HEK293 (cell line): ENCODE results near the gene PAX2.

ENCODE experiments used
- KLF16 ChIP-seq: fragments of 450-650 bp; formaldehyde crosslinking; IDR thresholded peaks from 2 replicates; pipeline ENCODE4 v1.5.1; 2017; ENCODE audit warnings: missing biosample characterization, missing genetic modification characterization
- KLF17 ChIP-seq: fragments of 450-650 bp; formaldehyde crosslinking; IDR thresholded peaks from 2 replicates; pipeline ENCODE4 v1.5.1; 2016; ENCODE audit warnings: missing biosample characterization, missing genetic modification characterization
- PATZ1 ChIP-seq: fragments of 450-650 bp; formaldehyde crosslinking; IDR thresholded peaks from 2 replicates; pipeline ENCODE4 v1.5.1; 2016; ENCODE audit warnings: missing biosample characterization, missing genetic modification characterization
- SALL2 ChIP-seq: fragments of 450-650 bp; formaldehyde crosslinking; IDR thresholded peaks from 2 replicates; pipeline ENCODE4 v1.5.0; 2017; ENCODE audit warnings: missing biosample characterization, mild to moderate bottlenecking, missing genetic modification characterization, borderline replicate concordance
- SCRT2 ChIP-seq: fragments of 450-650 bp; formaldehyde crosslinking; IDR thresholded peaks from 2 replicates; pipeline ENCODE4 v1.5.1; 2016; ENCODE audit warnings: missing biosample characterization, missing genetic modification characterization
- SP3 ChIP-seq: fragments of 450-650 bp; formaldehyde crosslinking; IDR thresholded peaks from 2 replicates; pipeline ENCODE4 v1.5.1; 2016; ENCODE audit warnings: missing biosample characterization, missing genetic modification characterization
- SP7 ChIP-seq: fragments of 450-650 bp; formaldehyde crosslinking; IDR thresholded peaks from 2 replicates; pipeline ENCODE4 v1.5.1; 2016; ENCODE audit warnings: missing biosample characterization, missing genetic modification characterization
- WT1 ChIP-seq: fragments of 450-650 bp; formaldehyde crosslinking; IDR thresholded peaks from 2 replicates; pipeline ENCODE4 v1.5.1; 2016; ENCODE audit warnings: missing biosample characterization, missing genetic modification characterization
- ZBTB44 ChIP-seq: fragments of 450-650 bp; IDR thresholded peaks from 2 replicates; pipeline ENCODE4 v1.5.1; 2018; ENCODE audit warnings: missing biosample characterization, mild to moderate bottlenecking, missing genetic modification characterization
- ZEB2 ChIP-seq: fragments of 450-650 bp; formaldehyde crosslinking; IDR thresholded peaks from 2 replicates; pipeline ENCODE4 v1.5.1; 2016; ENCODE audit warnings: missing biosample characterization, missing genetic modification characterization
- ZFP69B ChIP-seq: fragments of 450-650 bp; formaldehyde crosslinking; IDR thresholded peaks from 2 replicates; pipeline ENCODE4 v1.5.1; 2016; ENCODE audit warnings: missing biosample characterization, missing genetic modification characterization
- ZIC2 ChIP-seq: fragments of 450-650 bp; formaldehyde crosslinking; IDR thresholded peaks from 2 replicates; pipeline ENCODE4 v1.5.1; 2016; ENCODE audit warnings: missing biosample characterization, missing genetic modification characterization
- ZNF121 ChIP-seq: fragments of 450-650 bp; formaldehyde crosslinking; IDR thresholded peaks from 2 replicates; pipeline ENCODE4 v1.5.1; 2016; ENCODE audit warnings: missing biosample characterization, missing genetic modification characterization
- ZNF132 ChIP-seq: fragments of 450-650 bp; formaldehyde crosslinking; IDR thresholded peaks from 2 replicates; pipeline ENCODE4 v1.5.1; 2017; ENCODE audit warnings: missing biosample characterization, missing genetic modification characterization, borderline replicate concordance
- ZNF24 ChIP-seq: fragments of 450-650 bp; formaldehyde crosslinking; IDR thresholded peaks from 2 replicates; pipeline ENCODE4 v1.5.1; 2016; ENCODE audit warnings: missing biosample characterization, missing genetic modification characterization
- ZNF416 ChIP-seq: fragments of 450-650 bp; formaldehyde crosslinking; IDR thresholded peaks from 2 replicates; pipeline ENCODE4 v1.5.1; 2016; ENCODE audit warnings: missing biosample characterization, missing genetic modification characterization
- ZNF473 ChIP-seq: fragments of 450-650 bp; formaldehyde crosslinking; IDR thresholded peaks from 2 replicates; pipeline ENCODE4 v1.5.1; 2017; ENCODE audit warnings: missing biosample characterization, missing genetic modification characterization
- ZNF510 ChIP-seq: fragments of 450-650 bp; formaldehyde crosslinking; IDR thresholded peaks from 2 replicates; pipeline ENCODE4 v1.5.1; 2018; ENCODE audit warnings: mild to moderate bottlenecking, missing genetic modification characterization, missing biosample characterization; ENCODE audit not compliant: insufficient replicate concordance
- ZNF514 ChIP-seq: fragments of 450-650 bp; formaldehyde crosslinking; IDR thresholded peaks from 2 replicates; pipeline ENCODE4 v1.5.1; 2016; ENCODE audit warnings: missing biosample characterization, missing genetic modification characterization
- ZNF549 ChIP-seq: fragments of 450-650 bp; IDR thresholded peaks from 2 replicates; pipeline ENCODE4 v1.5.1; 2018; ENCODE audit warnings: missing biosample characterization, missing genetic modification characterization, mild to moderate bottlenecking, inconsistent platforms, moderate library complexity
- ZNF561 ChIP-seq: fragments of 450-650 bp; IDR thresholded peaks from 2 replicates; pipeline ENCODE4 v1.5.1; 2018; ENCODE audit warnings: missing biosample characterization, missing genetic modification characterization, borderline replicate concordance
- ZNF610 ChIP-seq: fragments of 450-650 bp; formaldehyde crosslinking; IDR thresholded peaks from 2 replicates; pipeline ENCODE4 v1.5.1; 2016; ENCODE audit warnings: missing biosample characterization, missing genetic modification characterization, borderline replicate concordance
- ZXDB ChIP-seq: fragments of 450-650 bp; formaldehyde crosslinking; IDR thresholded peaks from 2 replicates; pipeline ENCODE4 v1.5.1; 2016; ENCODE audit warnings: missing biosample characterization, missing genetic modification characterization
- TF ChIP-seq, protein P1 (sequence below): fragments of 450-650 bp; formaldehyde crosslinking; IDR thresholded peaks from 2 replicates; pipeline ENCODE4 v1.5.1; 2016; ENCODE audit warnings: missing biosample characterization, missing genetic modification characterization
- TF ChIP-seq, protein P2 (sequence below): fragments of 450-650 bp; formaldehyde crosslinking; optimal IDR thresholded peaks from 2 replicates; pipeline ENCODE3; 2016; ENCODE audit warnings: missing biosample characterization, mild to moderate bottlenecking, missing genetic modification characterization
- TF ChIP-seq, protein P3 (sequence below): fragments of 450-650 bp; formaldehyde crosslinking; IDR thresholded peaks from 2 replicates; pipeline ENCODE4 v1.5.1; 2016; ENCODE audit warnings: missing biosample characterization, missing genetic modification characterization
- TF ChIP-seq, protein P4 (sequence below): fragments of 450-650 bp; formaldehyde crosslinking; IDR thresholded peaks from 2 replicates; pipeline ENCODE4 v1.5.1; 2016; ENCODE audit warnings: missing biosample characterization, missing genetic modification characterization

Gene PAX2

DNA sequence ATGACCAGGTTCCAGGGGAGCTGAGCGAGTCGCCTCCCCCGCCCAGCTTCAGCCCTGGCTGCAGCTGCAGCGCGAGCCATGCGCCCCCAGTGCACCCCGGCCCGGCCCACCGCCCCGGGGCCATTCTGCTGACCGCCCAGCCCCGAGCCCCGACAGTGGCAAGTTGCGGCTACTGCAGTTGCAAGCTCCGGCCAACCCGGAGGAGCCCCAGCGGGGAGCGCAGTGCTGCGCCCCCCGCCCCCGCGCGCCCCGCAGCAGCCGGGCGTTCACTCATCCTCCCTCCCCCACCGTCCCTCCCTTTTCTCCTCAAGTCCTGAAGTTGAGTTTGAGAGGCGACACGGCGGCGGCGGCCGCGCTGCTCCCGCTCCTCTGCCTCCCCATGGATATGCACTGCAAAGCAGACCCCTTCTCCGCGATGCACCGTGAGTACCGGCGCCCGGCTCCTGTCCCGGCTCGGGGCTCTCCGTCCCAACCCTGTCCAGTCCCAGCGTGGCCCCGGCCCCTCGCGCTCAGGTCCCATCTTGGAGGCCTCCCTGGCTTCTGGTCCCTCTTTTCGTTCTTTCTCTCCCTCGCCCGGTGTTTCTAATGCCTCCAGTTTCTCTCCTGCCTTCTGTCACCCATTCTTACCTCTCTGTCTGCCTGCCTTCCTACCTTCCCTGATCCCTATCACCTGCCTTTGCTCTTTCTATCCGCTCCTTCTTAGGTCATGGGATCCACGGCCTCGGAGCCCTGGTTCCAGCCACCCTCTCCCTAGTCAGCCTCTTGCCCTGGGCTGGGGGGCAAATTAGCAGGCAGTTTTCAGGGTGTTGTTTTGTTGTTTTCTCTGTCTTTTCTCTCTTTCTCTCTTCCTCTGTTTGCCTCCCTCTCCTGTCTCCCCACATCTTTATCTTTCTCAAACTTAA, 751 bp downstream of the PAX2 start (continued):
- TF ChIP-seq ZBTB44 (tag by site-specific recombination) (0 out of 2 replicates have a peak, but pooled peaks have one; percentile 44), ZNF121 (tag by site-specific recombination) (no peak), ZNF549 (tag by site-specific recombination) (no peak), SP7 (tag by site-specific recombination) (no peak), KLF16 (tag by site-specific recombination) (no peak), ZEB2 (tag by site-specific recombination) (peak; percentile 46; the same call in 1 of the 2 replicates), KLF17 (peak; percentile 42; the same call in 1 of the 2 replicates), ZNF561 (no peak), ZNF24 (tag by site-specific recombination) (no peak), ZNF514 (no peak), SCRT2 (no peak), ZIC2 (tag by site-specific recombination) (peak; percentile 37; the same call in 1 of the 2 replicates), ZNF416 (tag by site-specific recombination) (no peak), ZFP69B (tag by site-specific recombination) (no peak), SALL2 (no peak), ZXDB (no peak), ZNF473 (tag by site-specific recombination) (no peak), ZNF610 (tag by site-specific recombination) (no peak), WT1 (tag by site-specific recombination) (peak; percentile 64; the same call in 1 of the 2 replicates), PATZ1 (tag by site-specific recombination) (peak; percentile 55), ZNF510 (tag by site-specific recombination) (no peak), SP3 (tag by site-specific recombination) (no peak), ZNF132 (tag by site-specific recombination) (no peak)
- TF ChIP-seq, protein P1, sequence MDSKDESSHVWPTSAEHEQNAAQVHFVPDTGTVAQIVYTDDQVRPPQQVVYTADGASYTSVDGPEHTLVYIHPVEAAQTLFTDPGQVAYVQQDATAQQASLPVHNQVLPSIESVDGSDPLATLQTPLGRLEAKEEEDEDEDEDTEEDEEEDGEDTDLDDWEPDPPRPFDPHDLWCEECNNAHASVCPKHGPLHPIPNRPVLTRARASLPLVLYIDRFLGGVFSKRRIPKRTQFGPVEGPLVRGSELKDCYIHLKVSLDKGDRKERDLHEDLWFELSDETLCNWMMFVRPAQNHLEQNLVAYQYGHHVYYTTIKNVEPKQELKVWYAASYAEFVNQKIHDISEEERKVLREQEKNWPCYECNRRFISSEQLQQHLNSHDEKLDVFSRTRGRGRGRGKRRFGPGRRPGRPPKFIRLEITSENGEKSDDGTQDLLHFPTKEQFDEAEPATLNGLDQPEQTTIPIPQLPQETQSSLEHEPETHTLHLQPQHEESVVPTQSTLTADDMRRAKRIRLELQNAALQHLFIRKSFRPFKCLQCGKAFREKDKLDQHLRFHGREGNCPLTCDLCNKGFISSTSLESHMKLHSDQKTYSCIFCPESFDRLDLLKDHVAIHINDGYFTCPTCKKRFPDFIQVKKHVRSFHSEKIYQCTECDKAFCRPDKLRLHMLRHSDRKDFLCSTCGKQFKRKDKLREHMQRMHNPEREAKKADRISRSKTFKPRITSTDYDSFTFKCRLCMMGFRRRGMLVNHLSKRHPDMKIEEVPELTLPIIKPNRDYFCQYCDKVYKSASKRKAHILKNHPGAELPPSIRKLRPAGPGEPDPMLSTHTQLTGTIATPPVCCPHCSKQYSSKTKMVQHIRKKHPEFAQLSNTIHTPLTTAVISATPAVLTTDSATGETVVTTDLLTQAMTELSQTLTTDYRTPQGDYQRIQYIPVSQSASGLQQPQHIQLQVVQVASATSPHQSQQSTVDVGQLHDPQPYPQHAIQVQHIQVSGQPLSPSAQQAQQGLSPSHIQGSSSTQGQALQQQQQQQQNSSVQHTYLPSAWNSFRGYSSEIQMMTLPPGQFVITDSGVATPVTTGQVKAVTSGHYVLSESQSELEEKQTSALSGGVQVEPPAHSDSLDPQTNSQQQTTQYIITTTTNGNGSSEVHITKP (tag by site-specific recombination), result no peak
- TF ChIP-seq, protein P2, sequence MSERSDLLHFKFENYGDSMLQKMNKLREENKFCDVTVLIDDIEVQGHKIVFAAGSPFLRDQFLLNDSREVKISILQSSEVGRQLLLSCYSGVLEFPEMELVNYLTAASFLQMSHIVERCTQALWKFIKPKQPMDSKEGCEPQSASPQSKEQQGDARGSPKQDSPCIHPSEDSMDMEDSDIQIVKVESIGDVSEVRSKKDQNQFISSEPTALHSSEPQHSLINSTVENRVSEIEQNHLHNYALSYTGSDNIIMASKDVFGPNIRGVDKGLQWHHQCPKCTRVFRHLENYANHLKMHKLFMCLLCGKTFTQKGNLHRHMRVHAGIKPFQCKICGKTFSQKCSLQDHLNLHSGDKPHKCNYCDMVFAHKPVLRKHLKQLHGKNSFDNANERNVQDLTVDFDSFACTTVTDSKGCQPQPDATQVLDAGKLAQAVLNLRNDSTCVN (tag by site-specific recombination), result peak; percentile 65
- TF ChIP-seq, protein P3, sequence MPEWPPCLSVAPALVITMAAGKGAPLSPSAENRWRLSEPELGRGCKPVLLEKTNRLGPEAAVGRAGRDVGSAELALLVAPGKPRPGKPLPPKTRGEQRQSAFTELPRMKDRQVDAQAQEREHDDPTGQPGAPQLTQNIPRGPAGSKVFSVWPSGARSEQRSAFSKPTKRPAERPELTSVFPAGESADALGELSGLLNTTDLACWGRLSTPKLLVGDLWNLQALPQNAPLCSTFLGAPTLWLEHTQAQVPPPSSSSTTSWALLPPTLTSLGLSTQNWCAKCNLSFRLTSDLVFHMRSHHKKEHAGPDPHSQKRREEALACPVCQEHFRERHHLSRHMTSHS, result no peak
- TF ChIP-seq, protein P4, sequence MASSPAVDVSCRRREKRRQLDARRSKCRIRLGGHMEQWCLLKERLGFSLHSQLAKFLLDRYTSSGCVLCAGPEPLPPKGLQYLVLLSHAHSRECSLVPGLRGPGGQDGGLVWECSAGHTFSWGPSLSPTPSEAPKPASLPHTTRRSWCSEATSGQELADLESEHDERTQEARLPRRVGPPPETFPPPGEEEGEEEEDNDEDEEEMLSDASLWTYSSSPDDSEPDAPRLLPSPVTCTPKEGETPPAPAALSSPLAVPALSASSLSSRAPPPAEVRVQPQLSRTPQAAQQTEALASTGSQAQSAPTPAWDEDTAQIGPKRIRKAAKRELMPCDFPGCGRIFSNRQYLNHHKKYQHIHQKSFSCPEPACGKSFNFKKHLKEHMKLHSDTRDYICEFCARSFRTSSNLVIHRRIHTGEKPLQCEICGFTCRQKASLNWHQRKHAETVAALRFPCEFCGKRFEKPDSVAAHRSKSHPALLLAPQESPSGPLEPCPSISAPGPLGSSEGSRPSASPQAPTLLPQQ, result no peak
